Regular cardiac myocyte (primary cell): ENCODE data around the gene CIB1. TPM values are rescaled to one million over a fixed set of nuclear protein-coding genes. Genes with fewer than 3 reads are reported as not detected.

Experiments
- total RNA-seq: library from RNA; depleted of rRNA; stranded (reverse); fragments of >200 nt; gene quantifications from 2 replicates; pipeline ENCODE4 v1.2.3, GENCODE V29; 2014

Gene CIB1
- 27.1 and 57.3 TPM in 2 replicates for total RNA-seq

GRCh38 chr15:90233387-90234095, at the start of gene CIB1:
TSS of gene CIB1 (minus strand) at chr15:90233941. CDS start at chr15:90233885, 56 bp downstream.

DNA sequence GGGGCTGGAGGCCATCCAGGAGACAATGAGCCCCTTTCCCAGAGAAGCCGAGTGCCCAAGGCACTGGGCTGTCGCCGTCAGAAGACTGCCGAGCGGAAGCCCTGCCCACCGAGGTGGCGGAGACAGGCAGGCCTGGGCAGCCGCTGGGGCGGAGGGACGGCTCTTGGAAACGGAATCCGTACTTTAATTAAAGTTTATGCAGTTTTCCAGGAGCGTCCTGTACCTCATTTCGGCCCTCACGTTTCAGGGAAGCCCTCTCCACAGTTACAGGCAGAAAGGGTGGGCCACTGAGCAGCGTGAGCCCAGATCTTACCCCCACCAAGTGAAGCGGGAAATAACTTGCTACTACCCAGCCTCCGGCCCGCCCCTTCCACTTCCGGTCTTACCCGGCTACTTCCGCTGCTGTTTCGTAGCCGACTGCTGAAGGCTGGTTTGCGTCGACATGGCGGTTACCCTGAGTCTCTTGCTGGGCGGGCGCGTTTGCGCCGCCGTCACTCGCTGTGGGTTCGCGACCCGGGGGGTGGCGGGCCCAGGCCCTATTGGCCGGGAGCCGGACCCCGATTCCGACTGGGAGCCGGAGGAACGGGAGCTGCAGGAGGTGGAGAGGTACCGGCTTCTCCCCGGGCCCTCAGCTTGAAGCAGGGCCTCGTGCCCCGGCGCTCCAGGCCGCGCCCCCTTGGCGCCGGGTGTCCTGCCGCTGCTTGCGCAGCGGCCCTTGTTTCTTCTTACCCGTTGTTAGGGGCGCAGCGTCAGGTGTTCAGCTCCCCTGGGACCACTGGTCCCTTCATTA, 31.7 kb upstream of the CIB1 start, which contains the start of gene NGRN:
TSS of gene NGRN (plus strand) at position 402 of the 790 bp plus-strand sequence. CDS start at position 443, 41 bp downstream.

DNA sequence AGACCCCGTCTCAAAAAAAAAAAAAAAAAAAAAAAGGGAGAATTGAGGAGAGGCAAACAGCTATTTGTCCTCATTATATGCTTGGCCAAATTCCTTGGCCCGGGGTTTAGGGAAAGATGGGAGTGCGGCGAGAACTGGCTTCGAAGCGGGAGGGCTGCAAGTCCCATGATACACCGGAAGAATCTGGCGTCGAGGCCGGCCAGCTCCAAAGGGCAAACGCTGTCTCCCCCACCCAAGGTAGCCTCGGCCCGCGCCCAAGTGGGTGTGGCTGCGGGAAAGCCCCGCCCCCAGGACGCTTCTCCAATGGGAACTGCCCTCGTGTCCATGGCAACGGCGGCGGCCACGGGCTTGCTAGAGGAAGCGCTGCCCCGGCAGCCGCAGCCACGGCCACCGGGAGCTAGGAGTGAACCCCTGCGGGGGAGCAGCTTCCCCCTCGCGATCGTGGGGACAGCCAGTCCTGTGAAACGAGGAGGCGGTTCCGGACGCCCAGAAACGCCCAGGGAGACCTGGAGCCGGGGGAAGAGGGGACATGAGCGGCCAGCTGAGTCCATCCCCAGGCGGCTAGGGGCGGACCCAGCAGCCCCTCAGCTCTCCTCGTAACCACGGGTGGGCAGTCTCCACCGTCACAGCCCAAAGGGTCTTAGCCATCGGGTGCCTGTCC, 15.6 kb upstream of the CIB1 start, which contains the start of gene TTLL13:
TSS of gene TTLL13 (plus strand) at position 354 of the 661 bp plus-strand sequence. CDS start 1,075 bp downstream, outside the sequence.

DNA sequence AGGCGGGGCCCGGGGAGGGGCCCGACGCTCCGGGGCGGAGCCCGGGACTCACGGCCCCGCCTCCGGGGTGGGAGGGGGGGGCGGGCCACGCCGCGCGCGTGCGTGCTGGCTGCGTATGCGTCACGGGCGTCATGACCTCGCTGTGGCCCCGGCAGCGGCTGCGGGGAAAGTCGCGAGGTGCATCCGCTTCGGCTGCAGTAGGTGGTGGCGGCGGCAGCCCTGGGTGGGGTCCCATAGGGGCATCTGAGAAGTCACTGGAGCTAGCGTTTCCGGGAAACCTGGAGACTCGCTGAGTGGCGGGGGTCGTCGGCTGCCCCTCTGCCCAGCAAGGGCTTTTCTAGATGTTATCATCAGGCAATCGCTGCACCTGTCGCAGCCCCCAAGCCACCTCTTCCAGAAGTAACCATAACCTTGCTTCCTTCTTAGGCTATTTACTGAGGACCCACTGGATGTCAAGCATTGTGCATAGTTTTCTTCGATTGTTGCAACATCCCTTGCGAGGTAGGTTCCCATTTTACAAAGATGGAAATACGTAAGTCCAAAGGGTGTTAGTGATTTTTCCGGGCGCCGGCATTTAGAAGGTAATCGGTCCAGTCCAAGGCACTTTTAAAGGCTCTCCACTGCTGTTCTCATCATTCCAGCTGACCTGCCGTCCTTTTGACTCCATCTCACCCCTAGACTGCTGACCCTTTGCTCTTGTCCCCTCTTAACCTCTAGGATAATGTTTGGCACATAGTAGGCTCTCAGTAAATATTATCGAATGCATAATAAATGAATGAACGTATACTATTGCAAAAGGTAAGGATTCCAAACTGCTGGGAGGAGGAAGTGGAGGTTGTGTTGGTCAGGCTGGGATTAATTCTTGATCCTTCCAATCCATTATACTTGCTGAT, 601 bp upstream of the CIB1 start, which contains the start of gene GDPGP1:
TSS of gene GDPGP1 (plus strand) at position 114 of the 893 bp plus-strand sequence. CDS start 6,700 bp downstream, outside the sequence.

DNA sequence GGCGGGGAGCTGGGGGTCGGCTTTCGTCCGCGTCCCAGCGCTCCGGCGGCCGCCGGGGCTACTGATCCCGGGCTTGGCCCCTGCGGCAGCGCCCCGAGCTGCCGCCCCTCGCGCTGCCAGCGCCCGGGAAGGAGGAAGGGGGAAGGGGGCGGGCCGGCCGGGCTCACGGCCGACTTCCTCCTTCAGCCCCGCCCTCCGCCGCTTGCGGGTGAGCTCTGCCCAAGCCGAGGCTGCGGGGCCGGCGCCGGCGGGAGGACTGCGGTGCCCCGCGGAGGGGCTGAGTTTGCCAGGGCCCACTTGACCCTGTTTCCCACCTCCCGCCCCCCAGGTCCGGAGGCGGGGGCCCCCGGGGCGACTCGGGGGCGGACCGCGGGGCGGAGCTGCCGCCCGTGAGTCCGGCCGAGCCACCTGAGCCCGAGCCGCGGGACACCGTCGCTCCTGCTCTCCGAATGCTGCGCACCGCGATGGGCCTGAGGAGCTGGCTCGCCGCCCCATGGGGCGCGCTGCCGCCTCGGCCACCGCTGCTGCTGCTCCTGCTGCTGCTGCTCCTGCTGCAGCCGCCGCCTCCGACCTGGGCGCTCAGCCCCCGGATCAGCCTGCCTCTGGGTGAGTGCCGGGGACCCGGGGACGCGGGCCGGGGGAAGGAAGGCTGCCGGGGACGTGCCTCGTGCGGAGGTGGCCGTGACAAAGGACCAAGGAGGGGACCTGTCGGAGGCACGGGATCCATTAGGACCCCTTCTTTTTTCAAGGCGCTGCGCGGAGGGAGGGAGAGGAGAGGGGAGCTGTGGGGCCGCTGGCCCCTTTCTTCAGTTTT, 32.4 kb downstream of the CIB1 start, which contains the start of gene SEMA4B:
TSS of gene SEMA4B (plus strand) at position 201 of the 814 bp plus-strand sequence. CDS start at position 450, 249 bp downstream.

Other genes starting within 250 kb of the CIB1 start
- 5.1 and 11.3 TPM in 2 replicates for gene ZNF710, start 232.6 kb downstream of the CIB1 start, total RNA-seq
- gene IDH2, start 131.5 kb downstream of the CIB1 start, total RNA-seq: 35.2 and 51.6 TPM in 2 replicates
- 8.8 and 24.2 TPM in 2 replicates for gene SEMA4B, start 32.6 kb downstream of the CIB1 start, total RNA-seq
- gene GDPGP1, start 268 bp upstream of the CIB1 start, total RNA-seq: 3.9 and 4.2 TPM in 2 replicates
- gene TTLL13, start 15.6 kb upstream of the CIB1 start, total RNA-seq: not detected in 2 replicates
- 90.3 and 122 TPM in 2 replicates for gene NGRN, start 31.7 kb upstream of the CIB1 start, total RNA-seq
- 1.7 and 3.1 TPM in 2 replicates for gene ZNF774, start 118.3 kb upstream of the CIB1 start, total RNA-seq
- 176 and 222 TPM in 2 replicates for gene IQGAP1, start 154.3 kb upstream of the CIB1 start, total RNA-seq